Fibroblast of lung (primary cell): Measurements from ENCODE around the gene UST.
"Not testable (repeated sequence)": the region's sequence is repeated elsewhere in the genome, so short reads cannot be mapped to it uniquely, and the experiment has no call there.

Source experiments
- EZH2 ChIP-seq: IDR thresholded peaks from 2 replicates; pipeline ENCODE4 v1.5.1; 2012; ENCODE audit warnings: low read length, control low read depth, mild to moderate bottlenecking; ENCODE audit errors: missing control alignments
- TF ChIP-seq, protein P1 (sequence below), 2 donors: IDR thresholded peaks in 1 of 2; conservative IDR thresholded peaks in 1 of 2; 1 replicate in 1 of 2; 2 replicates in 1 of 2; pipeline ENCODE4 v1.5.1; 2011 to 2012; ENCODE audit warnings: low read length in 2 of 2, control low read depth in 1 of 2, inconsistent platforms in 1 of 2, low read depth in 1 of 2, mild to moderate bottlenecking in 1 of 2

DNA sequence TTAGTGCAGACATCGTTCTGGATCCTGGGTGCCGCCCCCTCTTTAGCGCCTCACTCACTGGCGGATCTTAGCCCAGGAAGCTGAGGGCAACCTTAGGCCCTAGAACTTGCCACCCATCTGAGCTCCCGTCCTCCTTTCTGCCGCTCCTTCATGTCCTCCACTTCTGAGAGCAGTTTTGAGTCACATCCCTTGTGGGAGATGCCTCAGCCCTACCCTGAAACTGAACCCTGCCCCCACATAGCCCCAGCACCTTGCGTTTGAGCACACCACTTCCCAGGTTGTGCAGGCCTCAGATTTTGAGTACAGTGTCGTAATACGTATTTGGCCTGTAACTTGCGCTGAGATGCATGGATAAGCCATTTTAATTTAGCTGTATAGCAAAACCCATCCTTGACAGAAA lies 169.7 kb downstream of the UST start:
- TF ChIP-seq, protein P1, sequence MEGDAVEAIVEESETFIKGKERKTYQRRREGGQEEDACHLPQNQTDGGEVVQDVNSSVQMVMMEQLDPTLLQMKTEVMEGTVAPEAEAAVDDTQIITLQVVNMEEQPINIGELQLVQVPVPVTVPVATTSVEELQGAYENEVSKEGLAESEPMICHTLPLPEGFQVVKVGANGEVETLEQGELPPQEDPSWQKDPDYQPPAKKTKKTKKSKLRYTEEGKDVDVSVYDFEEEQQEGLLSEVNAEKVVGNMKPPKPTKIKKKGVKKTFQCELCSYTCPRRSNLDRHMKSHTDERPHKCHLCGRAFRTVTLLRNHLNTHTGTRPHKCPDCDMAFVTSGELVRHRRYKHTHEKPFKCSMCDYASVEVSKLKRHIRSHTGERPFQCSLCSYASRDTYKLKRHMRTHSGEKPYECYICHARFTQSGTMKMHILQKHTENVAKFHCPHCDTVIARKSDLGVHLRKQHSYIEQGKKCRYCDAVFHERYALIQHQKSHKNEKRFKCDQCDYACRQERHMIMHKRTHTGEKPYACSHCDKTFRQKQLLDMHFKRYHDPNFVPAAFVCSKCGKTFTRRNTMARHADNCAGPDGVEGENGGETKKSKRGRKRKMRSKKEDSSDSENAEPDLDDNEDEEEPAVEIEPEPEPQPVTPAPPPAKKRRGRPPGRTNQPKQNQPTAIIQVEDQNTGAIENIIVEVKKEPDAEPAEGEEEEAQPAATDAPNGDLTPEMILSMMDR (conservative IDR thresholded peaks at IDR 0.05 in 1 of 2, IDR thresholded peaks at IDR 0.05 in 1 of 2; ENCODE audit: low read depth in 1 of 2, low read length in 2 of 2) = not testable (repeated sequence)
- TF ChIP-seq EZH2 = not testable (repeated sequence)
